SJSA1 (cell line): ENCODE data around the gene NUTM2E. TPM values are rescaled to one million over a fixed set of nuclear protein-coding genes. Genes with fewer than 3 reads are reported as not detected.

ENCODE experiments used
- total RNA-seq: library from RNA; depleted of rRNA; stranded (reverse); fragments of >200 nt; shearing (Covaris generic); gene quantifications from 2 replicates; pipeline ENCODE4 v1.2.3, GENCODE V29; 2014; rRNA removed

The NUTM2E gene
- total RNA-seq, 1 experiment from 2014 or later, result 0.05 TPM

Other genes with a start within 250 kb of the NUTM2E start
- gene SFTPA1, start 215.8 kb upstream of the NUTM2E start, total RNA-seq, result not detected in 2 replicates
- 0.03 TPM in 1 of 2 replicates, not detected in the other for gene NUTM2B, start 123.5 kb upstream of the NUTM2E start, total RNA-seq
- 0.29 TPM in 1 of 2 replicates, not detected in the other for gene SFTPD, start 122.4 kb downstream of the NUTM2E start, total RNA-seq